ENCODE data around the gene TFAP2A. TPM values are rescaled to one million over a fixed set of nuclear protein-coding genes. Genes with fewer than 3 reads are reported as not detected.

TFAP2A gene
- 1.6 TPM for total RNA-seq

DNA sequence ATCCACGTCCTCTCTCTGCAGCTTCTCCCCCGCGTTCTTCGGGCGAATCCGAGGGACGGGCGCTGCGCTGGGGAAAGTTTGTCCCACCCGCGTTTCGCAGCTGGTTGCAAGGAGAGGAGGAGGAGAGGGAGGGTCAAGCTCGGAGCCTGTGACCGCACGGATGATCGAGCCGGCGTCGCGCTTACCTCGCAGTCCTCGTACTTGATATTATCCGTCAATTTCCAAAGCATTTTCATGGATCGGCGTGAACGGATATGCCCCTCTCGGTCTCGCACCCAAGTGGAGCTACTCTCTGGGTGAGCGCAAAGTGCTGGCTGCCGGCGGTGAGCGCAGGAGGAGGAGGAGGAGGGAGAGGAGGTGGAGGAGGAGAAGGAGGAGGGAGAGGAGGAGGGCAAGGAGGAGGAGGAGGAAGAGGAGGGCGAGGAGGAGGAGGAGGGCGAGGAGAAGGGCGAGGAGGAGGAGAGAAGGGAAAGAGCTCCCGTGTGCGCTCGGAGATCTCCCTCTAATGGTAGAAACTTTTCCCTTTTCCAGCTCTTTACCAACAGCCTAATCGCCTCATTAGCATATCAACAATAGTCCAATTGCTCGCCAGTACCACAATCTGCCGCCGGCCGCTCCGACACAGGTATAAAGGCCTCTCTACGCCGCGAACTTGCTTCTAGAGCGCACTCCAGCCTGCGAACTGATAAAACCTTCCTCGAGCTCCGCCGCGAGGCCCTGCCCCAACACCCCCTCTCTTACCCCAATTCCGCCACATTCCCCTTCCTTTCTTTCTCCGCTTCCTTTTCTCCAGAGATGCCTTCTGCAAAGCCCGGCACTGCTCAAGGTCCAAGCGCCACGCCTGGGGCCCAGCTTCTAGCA is at the start of gene TFAP2A:
Gene TFAP2A, minus strand, starts transcription at position 319 of the 861 bp plus-strand sequence. Its CDS starts 83 bp downstream, at position 236.
- no peak for DNase-seq (ENCODE audit: low spot score)
- no peak for ATAC-seq
- intact Hi-C loops (cut with DNase I), result loop anchor here (10.0 kb wide), 1 partner anchor 380 kb away; no protein-coding TSS in a partner anchor

DNA sequence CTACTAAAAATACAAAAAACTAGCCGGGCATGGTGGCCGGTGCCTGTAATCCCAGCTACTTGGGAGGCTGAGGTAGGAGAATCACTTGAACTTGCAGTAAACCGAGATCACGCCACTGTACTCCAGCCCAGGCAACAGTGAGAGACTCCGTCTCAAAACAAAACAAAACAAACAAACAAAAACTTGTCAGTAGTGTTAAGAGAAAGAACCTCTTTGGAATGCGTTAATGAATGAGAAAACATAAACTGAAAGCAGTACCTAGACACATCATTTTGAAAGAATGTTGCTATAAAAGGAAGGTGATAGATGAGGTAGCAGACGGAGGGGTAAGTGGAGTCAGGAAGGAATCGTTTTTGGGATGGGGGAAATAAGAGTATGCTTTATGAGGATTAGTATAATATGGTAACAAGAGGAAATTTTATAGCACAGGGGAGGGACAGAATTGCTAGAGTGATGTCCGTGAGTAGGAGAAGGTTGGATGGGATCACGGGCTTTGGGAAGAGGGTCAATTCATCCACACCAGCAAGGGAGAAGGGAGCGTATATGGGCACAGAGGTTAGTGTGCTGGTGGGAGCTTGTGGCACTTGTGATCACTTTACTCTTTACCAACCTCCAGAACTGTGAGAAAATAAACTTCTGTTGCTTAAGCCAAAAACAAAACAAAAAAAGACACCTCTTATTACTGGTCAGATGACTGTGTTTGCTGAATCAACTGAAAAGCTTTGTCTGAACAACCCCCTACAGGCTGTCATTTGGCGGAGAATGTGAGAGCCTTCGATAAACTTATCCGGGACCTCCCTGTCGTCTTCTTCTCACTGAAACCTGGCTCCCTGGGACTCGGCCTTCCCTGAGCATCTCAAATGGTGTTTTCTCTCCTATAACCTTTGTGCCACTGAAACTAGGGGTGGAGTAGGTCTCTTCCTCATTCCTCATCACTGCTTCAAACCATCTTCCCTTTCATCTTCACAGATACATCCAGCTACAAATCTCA is 48.9 kb upstream of the TFAP2A start:
- no peak for DNase-seq (ENCODE audit: low spot score)

GRCh38 chr6:10463040-10463439 is 48.2 kb upstream of the TFAP2A start:
- no peak for DNase-seq (ENCODE audit: low spot score)
- ATAC-seq, result no peak
- intact Hi-C loops (cut with DNase I), result no loop called here

More for the DNA sequence above, 48.9 kb upstream of the TFAP2A start:
- intact Hi-C loops (cut with DNase I), result no loop called here
- ATAC-seq, result no peak

DNA sequence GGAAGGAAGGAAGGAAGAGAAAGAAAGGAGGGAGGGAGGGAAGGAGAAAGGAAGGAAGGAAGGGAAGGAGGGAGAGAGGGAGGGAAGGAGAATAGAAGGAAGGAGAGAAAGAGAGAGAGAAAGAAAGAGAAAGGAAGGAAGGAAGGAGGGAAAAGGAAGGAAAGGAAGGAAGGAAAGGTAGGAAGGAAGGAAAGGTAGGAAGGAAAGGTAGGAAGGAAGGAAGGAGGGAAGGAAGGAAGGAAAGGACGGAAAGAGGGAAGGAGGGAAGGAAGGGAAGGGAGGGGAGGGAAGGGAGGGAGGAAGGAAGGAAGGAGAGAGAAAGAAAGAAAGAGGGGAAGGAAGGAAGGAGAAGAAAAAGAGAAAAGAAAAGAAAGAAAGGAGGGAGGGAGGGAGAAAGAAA is 47.0 kb upstream of the TFAP2A start:
- ATAC-seq (no peak), DNase-seq (ENCODE audit: low spot score) (no peak)
- intact Hi-C loops (cut with DNase I), result no loop called here

GRCh38 chr6:10460096-10460495 is 45.2 kb upstream of the TFAP2A start:
- ATAC-seq (no peak), DNase-seq (ENCODE audit: low spot score) (no peak)
- intact Hi-C loops (cut with DNase I), result no loop called here

GRCh38 chr6:10458287-10458686 is 43.4 kb upstream of the TFAP2A start:
- ATAC-seq (no peak), DNase-seq (ENCODE audit: low spot score) (no peak)
- intact Hi-C loops (cut with DNase I), result no loop called here

GRCh38 chr6:10453596-10453995 is 38.7 kb upstream of the TFAP2A start:
- DNase-seq (ENCODE audit: low spot score), result no peak
- intact Hi-C loops (cut with DNase I), result no loop called here
- no peak for ATAC-seq

DNA sequence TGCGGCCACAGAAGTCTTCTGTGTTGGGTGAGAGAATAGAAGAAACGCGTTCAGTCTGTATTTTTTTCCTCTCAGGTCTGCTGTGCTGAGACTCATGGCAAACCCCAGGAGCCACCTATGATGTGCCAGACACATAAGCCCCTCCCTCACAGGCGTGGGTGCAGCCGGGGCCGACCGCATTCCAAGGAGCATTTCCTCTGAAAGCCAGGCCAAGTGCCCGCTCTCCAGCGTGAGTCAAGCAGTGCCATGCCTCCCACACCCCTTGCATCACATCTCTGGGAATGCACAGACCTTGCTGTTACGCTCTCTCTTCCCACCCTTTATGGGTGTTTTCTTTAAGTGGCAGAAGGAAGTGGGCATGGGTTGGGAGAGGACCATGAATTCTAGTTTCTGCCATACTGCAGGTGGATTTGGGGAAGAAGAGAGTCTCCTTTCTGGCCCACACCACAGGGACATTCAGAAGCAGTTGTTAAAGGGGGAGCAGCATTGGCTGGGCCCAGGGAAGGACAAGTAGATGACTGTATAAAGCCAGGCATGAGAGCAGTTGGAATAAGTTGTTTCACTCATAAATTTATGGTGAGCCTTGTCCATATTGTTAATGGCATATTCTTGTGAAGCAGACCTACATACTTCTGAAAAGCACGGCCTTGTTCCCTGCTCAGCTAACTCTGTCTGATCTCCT is 37.1 kb upstream of the TFAP2A start:
- no peak for DNase-seq (ENCODE audit: low spot score)
- intact Hi-C loops (cut with DNase I), result no loop called here

GRCh38 chr6:10451394-10451793 is 36.5 kb upstream of the TFAP2A start:
- ATAC-seq, result no peak
- intact Hi-C loops (cut with DNase I), result no loop called here
- DNase-seq (ENCODE audit: low spot score), result no peak

More for the DNA sequence above, 37.1 kb upstream of the TFAP2A start:
- ATAC-seq, result peak; percentile 44

DNA sequence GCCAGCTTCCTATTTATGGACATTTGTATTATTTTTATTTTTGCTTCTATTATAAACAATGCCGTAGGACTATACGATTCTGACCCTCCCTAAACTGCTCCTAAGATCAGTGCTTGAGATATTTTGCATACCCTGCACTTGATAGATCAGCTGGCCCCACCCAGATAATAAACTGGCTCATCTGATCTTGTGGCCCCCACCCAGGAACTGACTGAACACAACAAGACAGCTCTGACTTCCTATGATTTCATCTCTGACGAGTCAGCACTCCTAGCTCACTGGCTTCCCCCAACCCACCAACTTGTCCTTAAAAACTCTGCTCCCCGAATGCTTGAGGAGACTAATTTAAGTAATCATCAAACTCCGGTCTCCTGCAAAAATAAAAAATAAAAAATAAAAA is 34.9 kb upstream of the TFAP2A start:
- DNase-seq (ENCODE audit: low spot score), result no peak
- intact Hi-C loops (cut with DNase I), result no loop called here
- no peak for ATAC-seq

DNA sequence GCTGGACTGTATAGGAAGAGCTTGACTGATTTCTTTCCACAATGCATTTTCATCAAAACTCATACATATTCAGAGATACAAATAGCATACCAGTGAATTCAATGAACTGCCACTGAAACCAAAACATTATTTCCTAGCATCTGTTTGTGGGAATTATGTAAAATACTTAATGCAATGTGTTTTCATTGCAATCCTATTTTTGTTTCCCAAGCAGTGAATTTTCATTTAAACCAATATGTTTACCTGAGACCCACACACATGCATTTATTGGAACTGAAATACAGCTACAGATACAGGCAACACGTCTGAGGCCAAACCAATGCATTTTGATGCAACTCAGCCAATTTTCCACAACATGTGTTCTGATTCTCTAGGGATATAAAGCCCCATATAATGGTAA is 33.2 kb upstream of the TFAP2A start:
- intact Hi-C loops (cut with DNase I), result no loop called here
- no peak for DNase-seq (ENCODE audit: low spot score)
- no peak for ATAC-seq

GRCh38 chr6:10446548-10446947 is 31.7 kb upstream of the TFAP2A start:
- intact Hi-C loops (cut with DNase I), result no loop called here

DNA sequence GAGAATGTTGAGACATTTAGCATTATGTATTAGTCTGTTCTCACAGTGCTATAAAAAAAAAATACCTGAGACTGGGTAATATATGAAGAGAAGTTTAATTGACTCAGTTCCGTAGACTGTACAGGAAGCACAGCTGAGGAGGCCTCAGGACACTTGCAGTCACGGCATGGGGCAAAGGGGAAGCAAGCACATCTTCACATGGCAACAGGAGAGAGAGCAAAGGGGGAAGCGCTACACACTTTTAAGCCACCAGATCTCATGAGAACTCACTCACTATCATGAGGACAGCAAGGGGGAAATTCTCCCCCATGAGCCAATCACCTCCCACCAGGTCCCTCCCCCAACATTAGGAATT is 26.8 kb upstream of the TFAP2A start:
- DNase-seq (ENCODE audit: low spot score) (no peak), ATAC-seq (no peak)
- intact Hi-C loops (cut with DNase I), result no loop called here

More at GRCh38 chr6:10446548-10446947, 31.7 kb upstream of the TFAP2A start:
- ATAC-seq (no peak), DNase-seq (ENCODE audit: low spot score) (no peak)

DNA sequence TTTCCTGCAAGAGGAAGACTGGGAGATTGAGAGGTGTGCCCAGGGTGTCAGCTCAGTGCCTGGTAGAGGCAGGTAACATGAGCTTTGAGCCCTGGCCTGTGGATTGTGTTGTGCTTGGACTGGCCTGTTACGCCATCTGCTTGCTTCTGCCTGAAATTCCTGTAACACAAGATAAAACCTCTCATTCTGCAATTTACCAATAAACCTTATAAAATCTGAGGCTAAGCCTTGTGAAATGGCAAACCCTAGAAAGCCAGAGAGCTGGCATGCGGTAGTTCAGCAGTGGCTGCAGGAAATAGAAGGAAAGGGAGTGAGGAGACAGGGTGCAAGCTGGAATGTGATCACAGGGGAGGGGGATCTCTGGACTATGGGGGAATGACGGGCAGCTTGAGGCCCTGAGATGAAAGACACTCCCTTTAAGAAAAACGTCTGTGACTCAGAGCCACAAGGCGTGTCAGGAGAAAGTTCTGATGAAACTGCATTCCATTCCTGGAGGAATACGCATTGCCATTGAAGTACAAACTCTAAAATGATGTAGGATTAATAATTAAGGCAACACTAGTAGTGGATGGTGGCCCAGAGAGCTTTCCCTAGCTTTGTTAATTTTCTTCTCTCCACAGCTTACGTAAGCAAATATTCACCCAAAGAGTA is 26.3 kb upstream of the TFAP2A start:
- DNase-seq (ENCODE audit: low spot score) (no peak), ATAC-seq (no peak)
- intact Hi-C loops (cut with DNase I), result no loop called here

GRCh38 chr6:10437891-10438290 is 23.0 kb upstream of the TFAP2A start:
- no peak for DNase-seq (ENCODE audit: low spot score)
- intact Hi-C loops (cut with DNase I), result no loop called here
- ATAC-seq, result no peak

DNA sequence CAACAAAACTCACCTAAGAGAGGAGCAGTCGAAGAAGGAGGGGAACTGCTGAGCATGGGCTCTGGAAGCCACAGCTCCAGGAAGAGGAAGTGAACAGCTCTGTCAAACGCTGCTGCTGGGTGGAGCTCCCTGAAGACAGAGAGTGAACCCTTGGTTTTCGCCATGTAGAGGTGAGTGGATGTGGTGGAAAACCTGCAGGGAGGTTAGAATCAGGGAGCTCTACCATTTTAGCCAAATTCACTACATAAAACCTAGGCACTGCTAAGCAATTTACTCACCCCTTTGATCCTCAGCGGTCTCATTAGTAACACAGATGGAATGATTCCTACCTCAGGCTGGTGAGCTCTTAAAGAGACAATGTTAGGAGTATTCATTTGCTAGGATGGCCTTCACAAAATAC is 19.4 kb upstream of the TFAP2A start:
- DNase-seq (ENCODE audit: low spot score) (no peak), ATAC-seq (no peak)
- intact Hi-C loops (cut with DNase I), result no loop called here

GRCh38 chr6:10433322-10433721 is 18.4 kb upstream of the TFAP2A start:
- DNase-seq (ENCODE audit: low spot score) (no peak), ATAC-seq (no peak)
- intact Hi-C loops (cut with DNase I), result no loop called here

GRCh38 chr6:10431423-10432164 is 16.7 kb upstream of the TFAP2A start:
- ATAC-seq (no peak), DNase-seq (ENCODE audit: low spot score) (no peak)
- intact Hi-C loops (cut with DNase I), result no loop called here
